ENCODE measurements around the gene LY6G6D. TPM values are rescaled to one million over a fixed set of nuclear protein-coding genes. Genes with fewer than 3 reads are reported as not detected.

The LY6G6D gene
- total RNA-seq, 1 experiment from 2014 or later: not detected

DNA sequence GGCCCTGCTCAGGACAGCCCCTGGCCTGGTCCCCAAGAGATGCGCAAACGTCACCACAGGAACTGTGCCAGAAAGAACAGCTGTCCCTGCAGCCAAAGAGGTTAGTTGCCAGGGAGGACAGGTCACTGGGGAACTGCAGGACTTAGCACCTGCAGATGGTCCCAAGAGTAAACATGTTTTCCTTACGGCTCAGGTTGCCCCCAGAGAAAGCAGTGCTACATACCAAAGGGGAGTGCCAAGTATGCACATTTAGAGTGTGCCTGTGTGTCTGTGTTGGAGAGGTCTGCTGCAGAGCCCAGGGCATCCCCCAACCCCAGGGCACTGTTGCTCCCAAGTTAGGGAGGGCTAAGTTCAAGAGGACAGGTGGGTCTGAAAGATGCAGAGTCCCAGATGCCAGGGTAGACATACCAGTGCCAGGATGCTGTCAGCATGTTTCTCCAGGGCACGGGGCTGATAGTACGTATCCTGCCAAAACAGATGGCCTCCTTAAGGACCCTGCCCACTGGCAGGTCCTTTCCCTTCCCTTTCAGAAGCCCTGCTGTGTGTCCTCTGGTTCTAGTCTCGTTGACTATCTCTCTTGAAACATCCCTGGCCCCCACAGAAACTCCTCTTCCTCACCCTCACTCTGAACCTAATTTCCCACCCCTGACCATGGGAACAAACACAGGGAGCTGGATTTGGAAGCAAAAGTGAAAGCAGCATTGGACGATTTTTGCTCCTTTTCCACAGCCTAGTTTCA, 13.3 kb upstream of the LY6G6D start:
- Histone ChIP-seq H3K4me1 (ENCODE audit: insufficient read depth, low read length) (peaks cover 10% of the 10 kb centered on the region), H3K9ac (ENCODE audit: low read length) (peak overlapping the region; percentile 86), H3K79me2 (ENCODE audit: low read length) (peaks cover 25% of the 10 kb centered on the region), H3K36me3 (ENCODE audit: low read depth, low read length) (no peaks in the 10 kb centered on the region; the same call in 1 of the 2 replicates), H2AFZ (ENCODE audit: low read length) (peak overlapping the region; percentile 87), H3K4me2 (ENCODE audit: low read length) (peak overlapping the region; percentile 95), H3K4me3 (ENCODE audit: low read length) (peak overlapping the region; percentile 85), H3K27me3 (ENCODE audit: low read length) (no peaks in the 10 kb centered on the region), H4K20me1 (ENCODE audit: low read length) (no peaks in the 10 kb centered on the region), H3F3A (ENCODE audit: low read length, unreplicated experiment) (no peaks in the 10 kb centered on the region), H3K9me3 (ENCODE audit: low read length) (no peaks in the 10 kb centered on the region), H3K9me2 (replicated peaks; ENCODE audit: low read length) (no peaks in the 10 kb centered on the region), H3K27ac (ENCODE audit: low read length) (peak overlapping the region; percentile 71; the same call in 1 of the 2 replicates)
- ChIA-PET CTCF (no interaction called here), POLR2A (ENCODE audit: unreplicated experiment) (interaction anchor here (0.6 kb wide), 2 partner anchors 24 to 1089 kb away, joined by 5 to 21 read pairs; no protein-coding TSS in a partner anchor)
- no TSS peak for BruUV-seq (replicated peaks)
- DNase-seq: no peak
- no peak for TF ChIP-seq EZH2 (IDR thresholded peaks at IDR 0.05; ENCODE audit: low read length, unreplicated experiment)
- no peak for TF ChIP-seq EZH2phosphoT487 (IDR thresholded peaks at IDR 0.05; ENCODE audit: borderline replicate concordance, low read length)
- TF ChIP-seq, protein P1, sequence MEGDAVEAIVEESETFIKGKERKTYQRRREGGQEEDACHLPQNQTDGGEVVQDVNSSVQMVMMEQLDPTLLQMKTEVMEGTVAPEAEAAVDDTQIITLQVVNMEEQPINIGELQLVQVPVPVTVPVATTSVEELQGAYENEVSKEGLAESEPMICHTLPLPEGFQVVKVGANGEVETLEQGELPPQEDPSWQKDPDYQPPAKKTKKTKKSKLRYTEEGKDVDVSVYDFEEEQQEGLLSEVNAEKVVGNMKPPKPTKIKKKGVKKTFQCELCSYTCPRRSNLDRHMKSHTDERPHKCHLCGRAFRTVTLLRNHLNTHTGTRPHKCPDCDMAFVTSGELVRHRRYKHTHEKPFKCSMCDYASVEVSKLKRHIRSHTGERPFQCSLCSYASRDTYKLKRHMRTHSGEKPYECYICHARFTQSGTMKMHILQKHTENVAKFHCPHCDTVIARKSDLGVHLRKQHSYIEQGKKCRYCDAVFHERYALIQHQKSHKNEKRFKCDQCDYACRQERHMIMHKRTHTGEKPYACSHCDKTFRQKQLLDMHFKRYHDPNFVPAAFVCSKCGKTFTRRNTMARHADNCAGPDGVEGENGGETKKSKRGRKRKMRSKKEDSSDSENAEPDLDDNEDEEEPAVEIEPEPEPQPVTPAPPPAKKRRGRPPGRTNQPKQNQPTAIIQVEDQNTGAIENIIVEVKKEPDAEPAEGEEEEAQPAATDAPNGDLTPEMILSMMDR (conservative IDR thresholded peaks at IDR 0.05; ENCODE audit: low read depth, low read length): no peak
- intact Hi-C loops (cut with micrococcal nuclease): no loop called here
- ATAC-seq: no peak

DNA sequence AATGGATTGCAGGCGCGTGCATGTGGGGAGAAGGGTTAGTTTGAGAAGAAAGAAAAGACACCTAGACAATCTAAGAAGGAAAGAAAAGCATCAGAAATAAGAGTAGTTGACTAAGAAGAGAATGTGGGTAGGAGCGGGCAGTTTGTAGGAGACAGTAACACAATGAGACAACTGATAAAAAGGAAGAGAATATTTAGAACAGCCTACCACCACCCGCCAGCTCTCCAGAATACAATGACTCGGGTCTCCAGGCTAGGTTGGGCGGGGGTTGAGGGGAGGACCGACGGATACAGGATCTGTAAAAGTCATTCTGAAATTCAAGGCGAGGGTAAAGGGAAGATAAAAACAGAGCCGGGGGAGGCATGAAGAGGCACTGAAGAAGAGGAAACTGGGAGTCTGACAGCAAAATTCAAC, 12.7 kb upstream of the LY6G6D start:
- BruUV-seq (replicated peaks): no TSS peak
- CTCF ChIA-PET: no interaction called here
- Histone ChIP-seq H3K27me3 (ENCODE audit: low read length) (no peaks in the 10 kb centered on the region), H3K4me2 (ENCODE audit: low read length) (peak overlapping the region; percentile 95), H3K9me3 (ENCODE audit: low read length) (no peaks in the 10 kb centered on the region), H3K9me2 (replicated peaks; ENCODE audit: low read length) (no peaks in the 10 kb centered on the region), H3K36me3 (ENCODE audit: low read depth, low read length) (no peaks in the 10 kb centered on the region), H3K4me1 (ENCODE audit: insufficient read depth, low read length) (peaks cover 10% of the 10 kb centered on the region), H2AFZ (ENCODE audit: low read length) (peak overlapping the region; percentile 87), H3K4me3 (ENCODE audit: low read length) (peak overlapping the region; percentile 85), H3K27ac (ENCODE audit: low read length) (peak overlapping the region; percentile 71), H3F3A (ENCODE audit: low read length, unreplicated experiment) (no peaks in the 10 kb centered on the region), H4K20me1 (ENCODE audit: low read length) (no peaks in the 10 kb centered on the region), H3K9ac (ENCODE audit: low read length) (peak overlapping the region; percentile 86), H3K79me2 (ENCODE audit: low read length) (peaks cover 25% of the 10 kb centered on the region)
- POLR2A ChIA-PET (ENCODE audit: unreplicated experiment): interaction anchor here (0.6 kb wide), 1 partner anchor 23 kb away, joined by 21 read pairs; no protein-coding TSS in a partner anchor
- no peak for TF ChIP-seq EZH2 (IDR thresholded peaks at IDR 0.05; ENCODE audit: low read length, unreplicated experiment)
- no peak for TF ChIP-seq EZH2phosphoT487 (IDR thresholded peaks at IDR 0.05; ENCODE audit: borderline replicate concordance, low read length)
- peak; percentile 23 for ATAC-seq
- DNase-seq: peak; percentile 8
- intact Hi-C loops (cut with micrococcal nuclease): no loop called here

GRCh38 chr6:31702819-31703716, 12.1 kb upstream of the LY6G6D start, which contains the start of gene ABHD16A:
Gene ABHD16A (minus strand): TSS chr6:31703324. CDS start chr6:31703281, 43 bp downstream.
- H3K4me1 ChIP-seq (ENCODE audit: insufficient read depth, low read length): peaks cover 10% of the 10 kb centered on the region
- peak within 1 kb of the TSS; percentile 95 for H3K4me2 ChIP-seq (ENCODE audit: low read length)
- no peaks in the 10 kb centered on the region for H3F3A ChIP-seq (ENCODE audit: low read length, unreplicated experiment)
- peak; percentile 98 for DNase-seq
- ChIA-PET POLR2A (ENCODE audit: unreplicated experiment) (interaction anchor here (0.6 to 0.7 kb wide), 2 partner anchors 19 to 124 kb away, joined by 6 to 8 read pairs; partner anchors contain the start of gene HSPA1B), CTCF (no interaction called here)
- TF ChIP-seq EZH2phosphoT487 (IDR thresholded peaks at IDR 0.05; ENCODE audit: borderline replicate concordance, low read length): no peak
- TF ChIP-seq, protein P1 (conservative IDR thresholded peaks at IDR 0.05; ENCODE audit: low read depth, low read length): no peak
- no peak for TF ChIP-seq EZH2 (IDR thresholded peaks at IDR 0.05; ENCODE audit: low read length, unreplicated experiment)
- ATAC-seq: peak; percentile 94
- peak within 1 kb of the TSS; percentile 86 for H3K9ac ChIP-seq (ENCODE audit: low read length)
- intact Hi-C loops (cut with micrococcal nuclease): no loop called here
- no peaks in the 10 kb centered on the region for H3K36me3 ChIP-seq (ENCODE audit: low read depth, low read length)
- peak within 1 kb of the TSS; percentile 71 for H3K27ac ChIP-seq (ENCODE audit: low read length)
- TSS peak; percentile 95 for BruUV-seq (replicated peaks)
- no peaks in the 10 kb centered on the region for H3K9me2 ChIP-seq (replicated peaks; ENCODE audit: low read length)
- H3K79me2 ChIP-seq (ENCODE audit: low read length): peaks cover 25% of the 10 kb centered on the region
- H3K27me3 ChIP-seq (ENCODE audit: low read length): no peaks in the 10 kb centered on the region
- peak within 1 kb of the TSS; percentile 85 for H3K4me3 ChIP-seq (ENCODE audit: low read length)
- peak within 1 kb of the TSS; percentile 87 for H2AFZ ChIP-seq (ENCODE audit: low read length)
- H4K20me1 ChIP-seq (ENCODE audit: low read length): no peaks in the 10 kb centered on the region
- no peaks in the 10 kb centered on the region for H3K9me3 ChIP-seq (ENCODE audit: low read length)

Measured in PC-3 (cell line).